Tibial nerve (tissue), 4 donors: ENCODE results near the gene CTXND1. TPM values are rescaled to one million over a fixed set of nuclear protein-coding genes. Genes with fewer than 3 reads are reported as not detected.
A peak's percentile ranks its signal among the peaks of the same experiment; 100 is the strongest.

ENCODE experiments used
- DNase-seq, 2 donors: peaks; one replicate each; pipeline ENCODE4 v3.0.0-alpha.2; 2019; ENCODE audit warnings: low spot score in 2 of 2
- H3K27ac ChIP-seq, 4 donors: fragments of 200-600 bp; sonication (generic) in 3 of 4; one replicate each; pipeline ENCODE4 v1.5.1; 2017 to 2019; ENCODE audit warnings: mild to moderate bottlenecking in 1 of 4
- H3K27me3 ChIP-seq, 2 donors: fragments of 200-600 bp; sonication (generic) in 1 of 2; one replicate each; pipeline versions ENCODE4 v1.5.1 to v1.6.0; 2017 to 2019
- H3K36me3 ChIP-seq, 3 donors: fragments of 200-600 bp; sonication (generic); one replicate each; pipeline ENCODE4 v1.5.1; 2018 to 2019
- H3K4me1 ChIP-seq, 4 donors: fragments of 200-600 bp; sonication (generic) in 3 of 4; one replicate each; pipeline ENCODE4 v1.5.1; 2017 to 2019
- H3K4me3 ChIP-seq, 4 donors: fragments of 200-600 bp; sonication (generic) in 3 of 4; one replicate each; pipeline ENCODE4 v1.5.1; 2017 to 2019; ENCODE audit warnings: mild to moderate bottlenecking in 1 of 4, moderate library complexity in 1 of 4
- H3K9me3 ChIP-seq, 4 donors: fragments of 200-600 bp; sonication (generic) in 3 of 4; one replicate each; pipeline ENCODE4 v1.5.1; 2017 to 2019
- CTCF ChIP-seq, 5 experiments: fragments of 200-600 bp in 3 of 5; fragments of 450-650 bp in 2 of 5; sonication (generic) in 3 of 5; IDR thresholded peaks; one replicate each; pipeline ENCODE4 v1.5.1; 2016 to 2019; ENCODE audit warnings: antibody characterized with exemption in 5 of 5, mild to moderate bottlenecking in 3 of 5, moderate library complexity in 2 of 5
- EP300 ChIP-seq, 2 donors: sonication (generic); formaldehyde crosslinking; IDR thresholded peaks; one replicate each; pipeline ENCODE4 v1.6.1; 2017; ENCODE audit warnings: antibody characterized with exemption in 2 of 2, mild to moderate bottlenecking in 1 of 2
- POLR2A ChIP-seq, 2 donors: fragments of 450-650 bp; IDR thresholded peaks; one replicate each; pipeline ENCODE4 v1.6.1; 2017; ENCODE audit warnings: antibody characterized with exemption in 2 of 2, mild to moderate bottlenecking in 2 of 2, moderate library complexity in 2 of 2
- WGBS, 2 donors: methylation state at CpG; one replicate each; pipeline ENCODE4 v1.1.5; 2018; 5-methylcytosine and 5-hydroxymethylcytosine counted together
- total RNA-seq, 4 donors: library from RNA; depleted of rRNA; stranded (reverse); fragments of >200 nt; gene quantifications; one replicate each; pipeline ENCODE4 v1.1.0, GENCODE V29; 2016

The CTXND1 gene
- total RNA-seq, 4 donors from 2014 or later, result 1.8 to 3.7 (median 2.6) TPM

- DNase-seq, result no peak
- 90 to 92% methylated on average over 10 of the region's 10 CpGs for WGBS, 2 donors
- H3K4me3 ChIP-seq, result no peak overlapping the region
- no peaks in the 10 kb centered on the region for H3K4me1 ChIP-seq
- peaks cover 0 to 89% (median 5%) of the 10 kb centered on the region in 3 donors for H3K36me3 ChIP-seq
- no peak for TF ChIP-seq POLR2A (IDR thresholded peaks at IDR 0.05)
- no peak for TF ChIP-seq EP300 (IDR thresholded peaks at IDR 0.05)
- TF ChIP-seq CTCF (IDR thresholded peaks at IDR 0.05), result no peak
- H3K27me3 ChIP-seq, result no peaks in the 10 kb centered on the region
- H3K27ac ChIP-seq, result peak overlapping the region in 1 of 4 donors; percentile 7
- no peaks in the 10 kb centered on the region for H3K9me3 ChIP-seq
Observed at GRCh38 chr15:80183306-80183705, 68.7 kb downstream of the CTXND1 start.

DNA sequence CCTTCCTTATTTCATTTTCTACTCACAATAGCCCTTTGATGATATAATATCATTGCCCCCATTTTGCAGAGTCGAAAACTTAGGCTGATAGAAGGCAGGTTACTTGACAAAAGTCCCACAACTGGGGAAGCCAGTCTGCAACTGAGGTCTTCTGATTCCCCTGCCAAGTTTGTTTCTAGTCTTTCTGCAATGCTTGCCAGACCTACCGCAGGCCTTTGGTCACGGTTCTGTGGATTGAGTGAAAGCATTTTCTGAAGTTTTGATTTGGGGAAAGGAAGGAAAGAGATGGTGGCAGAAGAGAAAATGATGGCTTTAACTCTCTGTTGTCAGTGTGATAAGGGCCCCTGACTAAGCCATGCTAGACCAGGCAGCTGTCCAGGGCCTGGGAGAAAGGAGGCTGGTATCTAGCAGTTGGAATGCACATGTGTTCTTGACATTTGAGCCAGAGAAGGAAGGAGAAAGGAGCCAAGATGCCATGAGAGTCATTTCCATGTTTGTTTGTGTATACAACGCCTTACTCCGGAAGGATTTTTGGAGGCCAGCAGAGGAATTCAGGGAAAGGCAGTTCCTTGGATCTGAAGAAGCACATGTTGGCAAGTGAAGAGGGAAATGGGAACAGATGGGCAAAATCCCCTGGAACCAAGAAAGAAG is 69.3 kb downstream of the CTXND1 start:
- Histone ChIP-seq H3K27ac (peak overlapping the region in 1 of 4 donors; percentile 7), H3K4me1 (no peaks in the 10 kb centered on the region), H3K9me3 (no peaks in the 10 kb centered on the region), H3K36me3 (peaks cover 0 to 92% (median 5%) of the 10 kb centered on the region in 3 donors), H3K4me3 (no peak overlapping the region), H3K27me3 (no peaks in the 10 kb centered on the region)
- TF ChIP-seq EP300 (IDR thresholded peaks at IDR 0.05), result no peak
- TF ChIP-seq CTCF (IDR thresholded peaks at IDR 0.05), result no peak
- TF ChIP-seq POLR2A (IDR thresholded peaks at IDR 0.05), result no peak
- WGBS, 2 donors, result 45 to 54% methylated on average over 5 of the region's 5 CpGs
- no peak for DNase-seq

DNA sequence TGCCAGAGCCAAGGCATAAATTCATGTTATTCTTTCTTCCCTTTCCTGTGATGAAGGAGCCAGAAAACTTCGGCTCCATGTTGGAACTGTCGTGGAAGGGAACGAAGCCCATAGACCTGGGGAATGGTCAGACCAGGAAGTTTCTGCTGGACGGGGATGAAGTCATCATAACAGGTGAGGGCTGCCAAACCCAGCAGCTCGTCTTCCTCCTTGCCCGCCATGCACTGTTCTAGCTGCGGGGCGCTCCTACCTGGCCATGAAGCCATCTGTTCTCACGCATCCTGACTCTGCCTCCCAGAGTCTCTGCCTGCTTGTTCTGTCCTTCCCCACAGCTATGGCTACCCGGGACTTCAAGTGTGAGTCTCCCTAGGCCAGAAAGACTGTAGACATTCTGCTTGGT is 71.0 kb downstream of the CTXND1 start:
- H3K27ac ChIP-seq, result no peak overlapping the region
- DNase-seq, result no peak

GRCh38 chr15:80180468-80180867 is 71.5 kb downstream of the CTXND1 start:
- peak overlapping the region in 1 of 4 donors; percentile 85 for H3K27ac ChIP-seq
- WGBS, 2 donors, result 72 to 80% methylated on average over 7 of the region's 7 CpGs
- H3K4me1 ChIP-seq, result no peaks in the 10 kb centered on the region
- H3K36me3 ChIP-seq, result peaks cover 0 to 92% (median 5%) of the 10 kb centered on the region in 3 donors
- no peak for TF ChIP-seq CTCF (IDR thresholded peaks at IDR 0.05)
- TF ChIP-seq POLR2A (IDR thresholded peaks at IDR 0.05), result no peak
- no peak for TF ChIP-seq EP300 (IDR thresholded peaks at IDR 0.05)
- H3K27me3 ChIP-seq, result no peaks in the 10 kb centered on the region
- no peaks in the 10 kb centered on the region for H3K9me3 ChIP-seq
- no peak for DNase-seq
- H3K4me3 ChIP-seq, result no peak overlapping the region

More for the DNA sequence above, 71.0 kb downstream of the CTXND1 start:
- Histone ChIP-seq H3K4me3 (no peak overlapping the region), H3K9me3 (no peaks in the 10 kb centered on the region), H3K27me3 (no peaks in the 10 kb centered on the region), H3K36me3 (peaks cover 0 to 92% (median 5%) of the 10 kb centered on the region in 3 donors), H3K4me1 (no peaks in the 10 kb centered on the region)
- WGBS, 2 donors, result 95% methylated on average over 10 of the region's 10 CpGs
- no peak for TF ChIP-seq CTCF (IDR thresholded peaks at IDR 0.05)
- TF ChIP-seq EP300 (IDR thresholded peaks at IDR 0.05), result no peak
- TF ChIP-seq POLR2A (IDR thresholded peaks at IDR 0.05), result no peak

- 84 to 90% methylated on average over 10 to 14 of the region's 16 CpGs for WGBS, 2 donors
- Histone ChIP-seq H3K36me3 (peaks cover 0 to 92% (median 5%) of the 10 kb centered on the region in 3 donors), H3K9me3 (no peaks in the 10 kb centered on the region), H3K4me3 (no peak overlapping the region), H3K27me3 (no peaks in the 10 kb centered on the region), H3K4me1 (no peaks in the 10 kb centered on the region), H3K27ac (peak overlapping the region in 2 of 4 donors; percentile 66 to 85)
- no peak for TF ChIP-seq POLR2A (IDR thresholded peaks at IDR 0.05)
- TF ChIP-seq CTCF (IDR thresholded peaks at IDR 0.05), result no peak
- no peak for TF ChIP-seq EP300 (IDR thresholded peaks at IDR 0.05)
- no peak for DNase-seq
Observed at GRCh38 chr15:80179935-80180334, 72.1 kb downstream of the CTXND1 start.
